Measurements from ENCODE around the gene FBXL2. TPM values are rescaled to one million over a fixed set of nuclear protein-coding genes. Genes with fewer than 3 reads are reported as not detected.
"Not testable (repeated sequence)": the region's sequence is repeated elsewhere in the genome, so short reads cannot be mapped to it uniquely, and the experiment has no call there.

The FBXL2 gene
- total and polyA plus RNA-seq, 9 donors = 6.2 to 10.7 (median 7.7) TPM

GRCh38 chr3:33395900-33396299 is 118.7 kb downstream of the FBXL2 start:
- H3K36me3 ChIP-seq (ENCODE audit: control insufficient read depth, insufficient read depth, low read length) = peaks cover 53% of the 10 kb centered on the region
- no peaks in the 10 kb centered on the region for H3K27me3 ChIP-seq (ENCODE audit: control insufficient read depth, insufficient read depth, low read length)
- no peak overlapping the region for H3K4me3 ChIP-seq (ENCODE audit: low read length)
- no peaks in the 10 kb centered on the region for H3K4me1 ChIP-seq (ENCODE audit: control insufficient read depth, insufficient read depth, low read length)
- no peak overlapping the region for H3K27ac ChIP-seq (ENCODE audit: low read length)
- H3K9me3 ChIP-seq (replicated peaks; ENCODE audit: control insufficient read depth, low read depth, low read length) = no peaks in the 10 kb centered on the region
- no peak for DNase-seq
- 84% methylated on average over 3 of the region's 7 CpGs for WGBS (ENCODE audit: insufficient coverage)

- 100% methylated on average over 1 of the region's 5 CpGs for WGBS (ENCODE audit: insufficient coverage)
- no peaks in the 10 kb centered on the region for H3K27me3 ChIP-seq (ENCODE audit: control insufficient read depth, insufficient read depth, low read length)
- H3K4me3 ChIP-seq (ENCODE audit: low read length) = no peak overlapping the region
- H3K4me1 ChIP-seq (ENCODE audit: control insufficient read depth, insufficient read depth, low read length) = no peaks in the 10 kb centered on the region
- no peak for DNase-seq
- H3K36me3 ChIP-seq (ENCODE audit: control insufficient read depth, insufficient read depth, low read length) = peaks cover 50% of the 10 kb centered on the region
- H3K27ac ChIP-seq (ENCODE audit: low read length) = no peak overlapping the region
- H3K9me3 ChIP-seq (replicated peaks; ENCODE audit: control insufficient read depth, low read depth, low read length) = no peaks in the 10 kb centered on the region
Observed at GRCh38 chr3:33398410-33398809, 121.2 kb downstream of the FBXL2 start.

GRCh38 chr3:33401781-33402180 is 124.5 kb downstream of the FBXL2 start:
- H3K27ac ChIP-seq (ENCODE audit: low read length) = no peak overlapping the region
- no peaks in the 10 kb centered on the region for H3K9me3 ChIP-seq (replicated peaks; ENCODE audit: control insufficient read depth, low read depth, low read length)
- no peaks in the 10 kb centered on the region for H3K27me3 ChIP-seq (ENCODE audit: control insufficient read depth, insufficient read depth, low read length)
- H3K4me3 ChIP-seq (ENCODE audit: low read length) = no peak overlapping the region
- H3K4me1 ChIP-seq (ENCODE audit: control insufficient read depth, insufficient read depth, low read length) = no peaks in the 10 kb centered on the region
- peaks cover 51% of the 10 kb centered on the region for H3K36me3 ChIP-seq (ENCODE audit: control insufficient read depth, insufficient read depth, low read length)
- no peak for DNase-seq
- WGBS (ENCODE audit: insufficient coverage) = 86% methylated on average over 2 of the region's 2 CpGs

- 100% methylated on average over 1 of the region's 3 CpGs for WGBS (ENCODE audit: insufficient coverage)
- peaks cover 47% of the 10 kb centered on the region for H3K36me3 ChIP-seq (ENCODE audit: control insufficient read depth, insufficient read depth, low read length)
Observed at GRCh38 chr3:33402936-33403335, 125.7 kb downstream of the FBXL2 start.

GRCh38 chr3:33403756-33404155 is 126.5 kb downstream of the FBXL2 start:
- no peaks in the 10 kb centered on the region for H3K9me3 ChIP-seq (replicated peaks; ENCODE audit: control insufficient read depth, low read depth, low read length)
- H3K36me3 ChIP-seq (ENCODE audit: control insufficient read depth, insufficient read depth, low read length) = peaks cover 44% of the 10 kb centered on the region
- no CpG with 5 or more reads among the region's 6 CpGs for WGBS (ENCODE audit: insufficient coverage)
- no peaks in the 10 kb centered on the region for H3K4me1 ChIP-seq (ENCODE audit: control insufficient read depth, insufficient read depth, low read length)
- no peak overlapping the region for H3K4me3 ChIP-seq (ENCODE audit: low read length)
- no peak overlapping the region for H3K27ac ChIP-seq (ENCODE audit: low read length)
- DNase-seq = no peak
- H3K27me3 ChIP-seq (ENCODE audit: control insufficient read depth, insufficient read depth, low read length) = no peaks in the 10 kb centered on the region

More at GRCh38 chr3:33402936-33403335, 125.7 kb downstream of the FBXL2 start:
- Histone ChIP-seq H3K4me1 (ENCODE audit: control insufficient read depth, insufficient read depth, low read length) (no peaks in the 10 kb centered on the region), H3K27ac (ENCODE audit: low read length) (no peak overlapping the region), H3K27me3 (ENCODE audit: control insufficient read depth, insufficient read depth, low read length) (no peaks in the 10 kb centered on the region), H3K4me3 (ENCODE audit: low read length) (no peak overlapping the region), H3K9me3 (replicated peaks; ENCODE audit: control insufficient read depth, low read depth, low read length) (no peaks in the 10 kb centered on the region)
- no peak for DNase-seq

- not testable (repeated sequence) for H3K9me3 ChIP-seq (replicated peaks; ENCODE audit: control insufficient read depth, low read depth, low read length); H3K4me3 ChIP-seq (ENCODE audit: low read length); H3K4me1 ChIP-seq (ENCODE audit: control insufficient read depth, insufficient read depth, low read length); H3K27me3 ChIP-seq (ENCODE audit: control insufficient read depth, insufficient read depth, low read length); H3K27ac ChIP-seq (ENCODE audit: low read length); DNase-seq
- WGBS (ENCODE audit: insufficient coverage) = no CpG with 5 or more reads among the region's 3 CpGs
- H3K36me3 ChIP-seq (ENCODE audit: control insufficient read depth, insufficient read depth, low read length) = peaks cover 40% of the 10 kb centered on the region
Observed at GRCh38 chr3:33410816-33411215, 133.6 kb downstream of the FBXL2 start.

GRCh38 chr3:33417066-33417673 is 139.9 kb downstream of the FBXL2 start:
- Histone ChIP-seq H3K9me3 (replicated peaks; ENCODE audit: control insufficient read depth, low read depth, low read length) (no peaks in the 10 kb centered on the region), H3K27ac (ENCODE audit: low read length) (no peak overlapping the region), H3K36me3 (ENCODE audit: control insufficient read depth, insufficient read depth, low read length) (peaks cover 21% of the 10 kb centered on the region), H3K27me3 (ENCODE audit: control insufficient read depth, insufficient read depth, low read length) (no peaks in the 10 kb centered on the region), H3K4me3 (ENCODE audit: low read length) (no peak overlapping the region), H3K4me1 (ENCODE audit: control insufficient read depth, insufficient read depth, low read length) (no peaks in the 10 kb centered on the region)
- WGBS (ENCODE audit: insufficient coverage) = 80% methylated on average over 1 of the region's 3 CpGs
- no peak for DNase-seq

- no peak for DNase-seq
- Histone ChIP-seq H3K27ac (ENCODE audit: low read length) (no peak overlapping the region), H3K9me3 (replicated peaks; ENCODE audit: control insufficient read depth, low read depth, low read length) (no peaks in the 10 kb centered on the region), H3K36me3 (ENCODE audit: control insufficient read depth, insufficient read depth, low read length) (peaks cover 16% of the 10 kb centered on the region), H3K4me3 (ENCODE audit: low read length) (no peak overlapping the region), H3K4me1 (ENCODE audit: control insufficient read depth, insufficient read depth, low read length) (no peaks in the 10 kb centered on the region), H3K27me3 (ENCODE audit: control insufficient read depth, insufficient read depth, low read length) (no peaks in the 10 kb centered on the region)
- no CpG with 5 or more reads among the region's 1 CpG for WGBS (ENCODE audit: insufficient coverage)
Observed at GRCh38 chr3:33419948-33420347, 142.7 kb downstream of the FBXL2 start.

- no CpG with 5 or more reads among the region's 2 CpGs for WGBS (ENCODE audit: insufficient coverage)
Observed at GRCh38 chr3:33420966-33421365, 143.7 kb downstream of the FBXL2 start.

GRCh38 chr3:33424606-33425452 is 147.6 kb downstream of the FBXL2 start:
- Histone ChIP-seq H3K9me3 (replicated peaks; ENCODE audit: control insufficient read depth, low read depth, low read length) (no peaks in the 10 kb centered on the region), H3K4me1 (ENCODE audit: control insufficient read depth, insufficient read depth, low read length) (peaks cover 2% of the 10 kb centered on the region), H3K36me3 (ENCODE audit: control insufficient read depth, insufficient read depth, low read length) (peaks cover 19% of the 10 kb centered on the region), H3K27me3 (ENCODE audit: control insufficient read depth, insufficient read depth, low read length) (no peaks in the 10 kb centered on the region), H3K27ac (ENCODE audit: low read length) (no peak overlapping the region), H3K4me3 (ENCODE audit: low read length) (no peak overlapping the region)
- WGBS (ENCODE audit: insufficient coverage) = 95% methylated on average over 4 of the region's 10 CpGs
- no peak for DNase-seq

More at GRCh38 chr3:33420966-33421365, 143.7 kb downstream of the FBXL2 start:
- Histone ChIP-seq H3K27ac (ENCODE audit: low read length) (no peak overlapping the region), H3K27me3 (ENCODE audit: control insufficient read depth, insufficient read depth, low read length) (no peaks in the 10 kb centered on the region), H3K4me3 (ENCODE audit: low read length) (no peak overlapping the region), H3K36me3 (ENCODE audit: control insufficient read depth, insufficient read depth, low read length) (peaks cover 19% of the 10 kb centered on the region), H3K9me3 (replicated peaks; ENCODE audit: control insufficient read depth, low read depth, low read length) (no peaks in the 10 kb centered on the region), H3K4me1 (ENCODE audit: control insufficient read depth, insufficient read depth, low read length) (no peaks in the 10 kb centered on the region)
- DNase-seq = no peak

Data from muscle of leg (tissue), 11 donors.